ENCODE results near the gene NUTF2. TPM values are rescaled to one million over a fixed set of nuclear protein-coding genes. Genes with fewer than 3 reads are reported as not detected.

The NUTF2 gene
- total and polyA plus RNA-seq, 10 of the 15 experiments (the other 5 are each of a cell fraction or from before 2014, with no cell fraction given) = 116 to 342 (median 202) TPM

GRCh38 chr16:67878232-67878631 lies 31.5 kb downstream of the NUTF2 start:
- Histone ChIP-seq H3K4me3 (no peak overlapping the region), H2AFZ (ENCODE audit: control insufficient read depth, low read depth, low read length) (no peak overlapping the region), H3K79me2 (ENCODE audit: control insufficient read depth, insufficient read depth, low read length) (peaks cover 25% of the 10 kb centered on the region), H3K9ac (ENCODE audit: control insufficient read depth, insufficient read depth, low read length) (no peak overlapping the region), H3K4me2 (ENCODE audit: control insufficient read depth, insufficient read depth) (no peak overlapping the region), H4K20me1 (ENCODE audit: control insufficient read depth, insufficient read depth) (peaks cover 4% of the 10 kb centered on the region), H3K27me3 (replicated peaks in 1 of 2; ENCODE audit: control insufficient read depth in 2 of 2, insufficient read depth in 2 of 2, low read length in 1 of 2) (no peaks in the 10 kb centered on the region), H3K36me3 (ENCODE audit: control insufficient read depth in 2 of 2, insufficient read depth in 2 of 2, low read length in 1 of 2) (peaks cover 15 to 52% of the 10 kb centered on the region in 2 experiments; a peak in 3 of 4 replicates), H3K27ac (ENCODE audit: control insufficient read depth, insufficient read depth) (no peak overlapping the region), H3K4me1 (ENCODE audit: control insufficient read depth, insufficient read depth, low read length) (peaks cover 6% of the 10 kb centered on the region; the same call in 1 of the 2 replicates), H3K9me3 (replicated peaks; ENCODE audit: control insufficient read depth, insufficient read depth, low read length) (no peaks in the 10 kb centered on the region)
- in situ Hi-C loops (cut with MboI) (loop anchor here (5.0 kb wide), 1 partner anchor 164 kb away; no protein-coding TSS in a partner anchor), intact Hi-C loops (cut with micrococcal nuclease; ENCODE audit: unreplicated experiment) (no loop called here)
- TF ChIP-seq TCF3 (IDR thresholded peaks at IDR 0.05; ENCODE audit: borderline replicate concordance, insufficient read depth, low read depth, low read length) = no peak
- ChIA-PET RAD21 (ENCODE audit: unreplicated experiment) (no interaction called here), CTCF (interaction anchor here (2.2 kb wide), 1 partner anchor 11 kb away, joined by 9 read pairs; no protein-coding TSS in a partner anchor), SMC1A (ENCODE audit: uncharacterized antibody, unreplicated experiment) (no interaction called here), POLR2A (interaction anchor here (0.6 kb wide), 1 partner anchor 504 kb away, joined by 5 read pairs; no protein-coding TSS in a partner anchor)
- WGBS (ENCODE audit: insufficient coverage, insufficient replicate concordance, low lambda C conversion rate, missing lambda C conversion rate) = 85% methylated on average over 6 of the region's 6 CpGs
- no TSS peak for BruUV-seq (replicated peaks)
- ATAC-seq = no peak
- FAIRE-seq = no peak
- no peak for DNase-seq (ENCODE audit: low read depth, low spot score)

- Histone ChIP-seq H3K36me3 (ENCODE audit: control insufficient read depth in 2 of 2, insufficient read depth in 2 of 2, low read length in 1 of 2) (peaks cover 19 to 58% of the 10 kb centered on the region in 2 experiments; a peak in 3 of 4 replicates), H3K9me3 (replicated peaks; ENCODE audit: control insufficient read depth, insufficient read depth, low read length) (no peaks in the 10 kb centered on the region), H3K9ac (ENCODE audit: control insufficient read depth, insufficient read depth, low read length) (no peak overlapping the region), H4K20me1 (ENCODE audit: control insufficient read depth, insufficient read depth) (peaks cover 2% of the 10 kb centered on the region), H3K27ac (ENCODE audit: control insufficient read depth, insufficient read depth) (no peak overlapping the region), H3K4me1 (ENCODE audit: control insufficient read depth, insufficient read depth, low read length) (peaks cover 6% of the 10 kb centered on the region; the same call in 1 of the 2 replicates), H3K27me3 (replicated peaks in 1 of 2; ENCODE audit: control insufficient read depth in 2 of 2, insufficient read depth in 2 of 2, low read length in 1 of 2) (no peaks in the 10 kb centered on the region), H3K4me3 (no peak overlapping the region), H3K79me2 (ENCODE audit: control insufficient read depth, insufficient read depth, low read length) (peaks cover 19% of the 10 kb centered on the region), H2AFZ (ENCODE audit: control insufficient read depth, low read depth, low read length) (no peak overlapping the region), H3K4me2 (ENCODE audit: control insufficient read depth, insufficient read depth) (no peak overlapping the region)
- DNase-seq (ENCODE audit: low read depth, low spot score) (no peak), FAIRE-seq (no peak), ATAC-seq (no peak)
- ChIA-PET RAD21 (ENCODE audit: unreplicated experiment) (no interaction called here), CTCF (interaction anchor here (0.9 to 2.2 kb wide), 2 partner anchors 10 to 62 kb away, joined by 5 to 9 read pairs; no protein-coding TSS in a partner anchor), POLR2A (no interaction called here), SMC1A (ENCODE audit: uncharacterized antibody, unreplicated experiment) (no interaction called here)
- over 99% methylated on average over 9 of the region's 9 CpGs for WGBS (ENCODE audit: insufficient coverage, insufficient replicate concordance, low lambda C conversion rate, missing lambda C conversion rate)
- intact Hi-C loops (cut with micrococcal nuclease; ENCODE audit: unreplicated experiment) (no loop called here), in situ Hi-C loops (cut with MboI) (loop anchor here (5.0 kb wide), 1 partner anchor 163 kb away; no protein-coding TSS in a partner anchor)
- TF ChIP-seq IRF5 (IDR thresholded peaks at IDR 0.05; ENCODE audit: borderline replicate concordance) = no peak
- TF ChIP-seq MAX (IDR thresholded peaks at IDR 0.05; ENCODE audit: low read depth, low read length) = no peak
- TF ChIP-seq CREB1 (IDR thresholded peaks at IDR 0.05; ENCODE audit: low read depth) = no peak
- TF ChIP-seq NR2C2 (IDR thresholded peaks at IDR 0.05; ENCODE audit: borderline replicate concordance, control insufficient read depth, insufficient read length, low read depth) = no peak
- TF ChIP-seq NFIC (IDR thresholded peaks at IDR 0.05; ENCODE audit: low read depth, low read length) = no peak
- TF ChIP-seq CBFB (IDR thresholded peaks at IDR 0.05; ENCODE audit: low read depth) = no peak
- BruUV-seq (replicated peaks) = no TSS peak
Observed at GRCh38 chr16:67878846-67879245, 32.1 kb downstream of the NUTF2 start.

Data from GM12878 (cell line).